ENCODE results near the gene RAD52. TPM values are rescaled to one million over a fixed set of nuclear protein-coding genes. Genes with fewer than 3 reads are reported as not detected.

RAD52 gene
- total RNA-seq, 1 experiment from 2014 or later: 53.9 TPM

DNA sequence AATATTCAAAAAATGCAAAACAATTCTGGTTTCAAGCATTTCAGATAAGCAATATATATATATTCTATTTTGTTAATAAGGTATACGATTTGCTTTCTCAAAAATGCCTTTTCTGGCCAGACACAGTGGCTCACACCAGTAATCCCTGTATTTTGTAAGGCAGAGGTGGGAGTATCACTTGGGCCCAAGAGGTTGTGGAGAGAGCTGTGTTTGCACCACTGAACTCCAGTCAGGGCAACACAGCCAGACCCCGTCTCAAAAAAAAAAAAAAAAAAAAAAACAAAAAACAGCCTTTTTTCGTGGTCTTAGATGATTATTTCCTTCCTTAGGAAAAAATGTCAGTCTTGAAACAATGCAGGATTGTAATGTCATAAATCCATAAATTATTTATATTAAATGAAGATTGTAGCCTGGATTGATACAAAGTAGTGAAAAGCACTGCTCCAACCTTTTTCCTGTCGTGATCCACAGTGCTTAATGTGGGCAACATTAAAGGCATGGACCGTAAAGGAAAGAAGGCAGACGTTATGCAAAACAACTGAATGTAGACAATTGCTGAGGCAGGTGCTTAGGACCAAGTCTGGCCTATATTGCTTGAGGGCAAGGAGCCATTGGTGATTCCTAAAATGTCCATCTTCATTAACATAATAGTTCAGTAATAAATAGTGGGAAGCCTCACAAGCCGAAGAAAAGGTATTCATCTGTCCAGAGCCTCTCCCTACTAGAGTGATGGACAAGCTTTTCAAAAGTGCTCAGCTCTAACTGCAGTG lies 36.8 kb downstream of the RAD52 start:
- no peaks in the 10 kb centered on the region for H3K4me1 ChIP-seq
- H3K9me3 ChIP-seq: no peaks in the 10 kb centered on the region
- H3K4me3 ChIP-seq (ENCODE audit: low read depth, low read length): no peak overlapping the region
- Mint-ChIP-seq H3K9me3 (ENCODE audit: unreplicated experiment) (no peaks in the 10 kb centered on the region), H3K27me3 (ENCODE audit: insufficient read depth, unreplicated experiment) (no peaks in the 10 kb centered on the region), H3K4me3 (ENCODE audit: unreplicated experiment) (no peak overlapping the region), H3K27ac (ENCODE audit: unreplicated experiment) (no peak overlapping the region), H3K4me1 (ENCODE audit: low read depth, unreplicated experiment) (peaks cover 7% of the 10 kb centered on the region), H3K36me3 (ENCODE audit: insufficient read depth, unreplicated experiment) (peaks cover 97% of the 10 kb centered on the region)
- ChIA-PET POLR2A (no interaction called here), CTCF (interaction anchor here (1.2 kb wide), 1 partner anchor 37 kb away, joined by 6 read pairs; the partner anchor contains the start of gene RAD52)
- BruUV-seq (replicated peaks): TSS peak; percentile 12
- intact Hi-C loops (cut with micrococcal nuclease; ENCODE audit: unreplicated experiment): no loop called here
- peaks cover 12% of the 10 kb centered on the region for H3K36me3 ChIP-seq (ENCODE audit: control insufficient read depth, insufficient read depth, low read length)
- no peaks in the 10 kb centered on the region for H3K27me3 ChIP-seq (replicated peaks; ENCODE audit: control insufficient read depth, insufficient read depth, low read length)
- TF ChIP-seq, protein P1, sequence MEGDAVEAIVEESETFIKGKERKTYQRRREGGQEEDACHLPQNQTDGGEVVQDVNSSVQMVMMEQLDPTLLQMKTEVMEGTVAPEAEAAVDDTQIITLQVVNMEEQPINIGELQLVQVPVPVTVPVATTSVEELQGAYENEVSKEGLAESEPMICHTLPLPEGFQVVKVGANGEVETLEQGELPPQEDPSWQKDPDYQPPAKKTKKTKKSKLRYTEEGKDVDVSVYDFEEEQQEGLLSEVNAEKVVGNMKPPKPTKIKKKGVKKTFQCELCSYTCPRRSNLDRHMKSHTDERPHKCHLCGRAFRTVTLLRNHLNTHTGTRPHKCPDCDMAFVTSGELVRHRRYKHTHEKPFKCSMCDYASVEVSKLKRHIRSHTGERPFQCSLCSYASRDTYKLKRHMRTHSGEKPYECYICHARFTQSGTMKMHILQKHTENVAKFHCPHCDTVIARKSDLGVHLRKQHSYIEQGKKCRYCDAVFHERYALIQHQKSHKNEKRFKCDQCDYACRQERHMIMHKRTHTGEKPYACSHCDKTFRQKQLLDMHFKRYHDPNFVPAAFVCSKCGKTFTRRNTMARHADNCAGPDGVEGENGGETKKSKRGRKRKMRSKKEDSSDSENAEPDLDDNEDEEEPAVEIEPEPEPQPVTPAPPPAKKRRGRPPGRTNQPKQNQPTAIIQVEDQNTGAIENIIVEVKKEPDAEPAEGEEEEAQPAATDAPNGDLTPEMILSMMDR (IDR thresholded peaks at IDR 0.05; ENCODE audit: insufficient read depth in 1 of 2, low read depth in 1 of 2, low read length in 1 of 2, severe bottlenecking in 1 of 2, unreplicated experiment in 1 of 2): no peak
- DNase-seq: no peak

DNA sequence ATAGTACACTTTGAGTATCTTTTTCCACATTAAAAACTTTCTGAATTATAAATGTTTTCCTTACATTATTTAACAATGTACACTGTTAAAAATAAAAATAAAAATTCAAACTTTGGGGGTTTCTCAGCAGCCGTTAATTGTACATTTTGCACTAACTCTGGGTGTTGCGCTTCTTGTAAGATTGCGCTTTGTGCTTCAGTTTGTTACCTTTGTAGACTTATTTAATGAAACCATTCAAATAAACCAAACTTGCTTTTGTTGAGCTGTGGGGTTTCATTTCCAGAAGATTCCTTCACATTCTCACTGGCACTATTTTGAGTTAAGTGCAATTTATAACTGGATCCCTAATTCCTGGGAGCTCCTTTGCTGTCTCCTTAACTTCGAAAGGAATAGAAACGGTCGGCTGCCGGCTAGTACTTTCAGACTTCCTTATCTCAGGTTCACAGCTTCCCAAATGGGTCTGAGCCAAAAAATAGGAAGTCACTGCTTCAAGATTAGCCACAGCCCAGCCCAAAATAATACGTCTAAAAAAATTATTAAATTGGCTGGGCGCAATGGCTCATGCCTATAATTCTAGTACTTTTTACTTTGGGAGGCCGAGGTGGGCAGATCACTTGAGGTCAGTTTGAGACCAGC lies 38.2 kb downstream of the RAD52 start:
- Histone ChIP-seq H3K4me3 (ENCODE audit: low read depth, low read length) (no peak overlapping the region), H3K36me3 (ENCODE audit: control insufficient read depth, insufficient read depth, low read length) (peaks cover 8% of the 10 kb centered on the region), H3K9me3 (no peaks in the 10 kb centered on the region), H3K27me3 (replicated peaks; ENCODE audit: control insufficient read depth, insufficient read depth, low read length) (no peaks in the 10 kb centered on the region), H3K4me1 (no peaks in the 10 kb centered on the region)
- no TSS peak for BruUV-seq (replicated peaks)
- Mint-ChIP-seq H3K4me3 (ENCODE audit: unreplicated experiment) (no peak overlapping the region), H3K27me3 (ENCODE audit: insufficient read depth, unreplicated experiment) (no peaks in the 10 kb centered on the region), H3K36me3 (ENCODE audit: insufficient read depth, unreplicated experiment) (peaks cover 97% of the 10 kb centered on the region), H3K27ac (ENCODE audit: unreplicated experiment) (no peak overlapping the region), H3K9me3 (ENCODE audit: unreplicated experiment) (no peaks in the 10 kb centered on the region), H3K4me1 (ENCODE audit: low read depth, unreplicated experiment) (peaks cover 7% of the 10 kb centered on the region)
- TF ChIP-seq, protein P1 (IDR thresholded peaks at IDR 0.05; ENCODE audit: insufficient read depth in 1 of 2, low read depth in 1 of 2, low read length in 1 of 2, severe bottlenecking in 1 of 2, unreplicated experiment in 1 of 2): no peak
- DNase-seq: no peak
- CTCF ChIA-PET: interaction anchor here (1.3 kb wide), 1 partner anchor 182 kb away, joined by 5 read pairs; no protein-coding TSS in a partner anchor
- intact Hi-C loops (cut with micrococcal nuclease; ENCODE audit: unreplicated experiment): no loop called here
- POLR2A ChIA-PET: no interaction called here

DNA sequence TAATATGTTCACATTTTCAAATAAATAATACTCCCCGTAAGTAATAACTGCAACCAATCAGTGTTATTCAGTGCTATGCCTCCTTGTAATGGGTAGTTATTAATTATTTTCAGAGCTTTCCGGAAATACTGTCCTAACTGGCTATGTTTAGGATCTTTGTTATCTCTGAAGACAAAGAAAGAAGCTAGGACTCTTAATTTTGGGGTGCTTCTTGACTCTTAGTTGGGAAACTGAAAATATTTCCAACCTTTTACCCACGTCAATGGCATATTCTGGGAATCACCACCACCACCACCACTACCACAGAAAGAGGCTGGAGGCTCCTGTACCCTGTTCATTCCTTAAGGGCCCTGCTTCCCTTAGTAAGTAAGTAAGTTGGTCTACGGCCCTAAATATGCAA lies 39.1 kb downstream of the RAD52 start:
- no peaks in the 10 kb centered on the region for H3K27me3 ChIP-seq (replicated peaks; ENCODE audit: control insufficient read depth, insufficient read depth, low read length)
- Mint-ChIP-seq H3K4me3 (ENCODE audit: unreplicated experiment) (no peak overlapping the region), H3K4me1 (ENCODE audit: low read depth, unreplicated experiment) (peaks cover 7% of the 10 kb centered on the region), H3K27me3 (ENCODE audit: insufficient read depth, unreplicated experiment) (no peaks in the 10 kb centered on the region), H3K9me3 (ENCODE audit: unreplicated experiment) (no peaks in the 10 kb centered on the region), H3K27ac (ENCODE audit: unreplicated experiment) (no peak overlapping the region), H3K36me3 (ENCODE audit: insufficient read depth, unreplicated experiment) (peaks cover 97% of the 10 kb centered on the region)
- CTCF ChIA-PET: interaction anchor here (1.8 kb wide), 1 partner anchor 183 kb away, joined by 8 read pairs; no protein-coding TSS in a partner anchor
- no peak for DNase-seq
- TF ChIP-seq, protein P1 (IDR thresholded peaks at IDR 0.05; ENCODE audit: insufficient read depth in 1 of 2, low read depth in 1 of 2, low read length in 1 of 2, severe bottlenecking in 1 of 2, unreplicated experiment in 1 of 2): no peak
- H3K9me3 ChIP-seq: no peaks in the 10 kb centered on the region
- intact Hi-C loops (cut with micrococcal nuclease; ENCODE audit: unreplicated experiment): no loop called here
- H3K4me1 ChIP-seq: no peaks in the 10 kb centered on the region
- POLR2A ChIA-PET: no interaction called here
- no TSS peak for BruUV-seq (replicated peaks)
- no peak overlapping the region for H3K4me3 ChIP-seq (ENCODE audit: low read depth, low read length)
- H3K36me3 ChIP-seq (ENCODE audit: control insufficient read depth, insufficient read depth, low read length): peaks cover 8% of the 10 kb centered on the region
